A673 (cell line): ENCODE results near the gene EXPH5.

Experiments used
- CTCF ChIP-seq: fragments of 300-800, 200-600 bp; sonication (generic); conservative IDR thresholded peaks from 2 replicates; pipeline ENCODE4 v1.5.1; 2017; ENCODE audit warnings: low read depth, mild to moderate bottlenecking, antibody characterized with exemption, low read length, moderate library complexity, mixed read lengths
- EZH2 ChIP-seq: fragments of 200-600 bp; sonication (generic); IDR thresholded peaks from 2 replicates; pipeline ENCODE4 v1.6.1; 2017; ENCODE audit warnings: borderline replicate concordance, low read depth, mild to moderate bottlenecking, mixed read lengths, antibody characterized with exemption, low read length; ENCODE audit not compliant: poor library complexity, severe bottlenecking

GRCh38 chr11:108568195-108568858 lies 25.2 kb downstream of the EXPH5 start:
- TF ChIP-seq CTCF = no peak
- no peak for TF ChIP-seq EZH2
